Measurements from ENCODE around the gene KCNJ14. TPM values are rescaled to one million over a fixed set of nuclear protein-coding genes. Genes with fewer than 3 reads are reported as not detected.

Gene KCNJ14
- total RNA-seq, 2 experiments from 2014 or later = 1.7 to 2.0 TPM

- Mint-ChIP-seq H3K9me3 (no peaks in the 10 kb centered on the region), H3K4me1 (ENCODE audit: low read depth) (peaks cover 5% of the 10 kb centered on the region), H3K27me3 (no peaks in the 10 kb centered on the region), H3K36me3 (ENCODE audit: low read depth) (peaks cover 55% of the 10 kb centered on the region), H3K4me3 (no peak overlapping the region), H3K27ac (no peak overlapping the region)
- Histone ChIP-seq H3K27me3 (ENCODE audit: control insufficient read depth in 1 of 2, insufficient read depth in 2 of 2, low read length in 2 of 2) (no peaks in the 10 kb centered on the region), H3K36me3 (ENCODE audit: insufficient read depth, low read length) (peaks cover 73% of the 10 kb centered on the region), H3K4me3 (ENCODE audit: low read length) (no peak overlapping the region), H3K27ac (ENCODE audit: low read depth in 1 of 2, low read length in 2 of 2) (no peak overlapping the region), H3K9me3 (ENCODE audit: control insufficient read depth in 1 of 2, insufficient read depth in 1 of 2, low read length in 2 of 2) (no peaks in the 10 kb centered on the region), H3K4me1 (ENCODE audit: insufficient read depth, low read length) (no peaks in the 10 kb centered on the region)
- ChIA-PET POLR2A (no interaction called here), CTCF (no interaction called here)
- intact Hi-C loops (cut with DNase I, micrococcal nuclease) = no loop called here
- no peak for TF ChIP-seq CTCF (IDR thresholded peaks at IDR 0.05)
- no peak for DNase-seq
- ATAC-seq (ENCODE audit: poor library complexity) = no peak
These were observed 1.1 kb upstream of the KCNJ14 start for GRCh38 chr19:48454150-48454730.

- Histone ChIP-seq H3K9me3 (ENCODE audit: control insufficient read depth in 1 of 2, insufficient read depth in 1 of 2, low read length in 2 of 2) (no peaks in the 10 kb centered on the region), H3K36me3 (ENCODE audit: insufficient read depth, low read length) (peaks cover 55% of the 10 kb centered on the region), H3K4me1 (ENCODE audit: insufficient read depth, low read length) (no peaks in the 10 kb centered on the region), H3K4me3 (ENCODE audit: low read length) (no peak overlapping the region), H3K27ac (ENCODE audit: low read depth in 1 of 2, low read length in 2 of 2) (no peak overlapping the region), H3K27me3 (ENCODE audit: control insufficient read depth in 1 of 2, insufficient read depth in 2 of 2, low read length in 2 of 2) (no peaks in the 10 kb centered on the region)
- DNase-seq (no peak), ATAC-seq (ENCODE audit: poor library complexity) (no peak)
- no peak overlapping the region for H3K4me3 Mint-ChIP-seq
- no peak overlapping the region for H3K27ac Mint-ChIP-seq
- H3K27me3 Mint-ChIP-seq = no peaks in the 10 kb centered on the region
- ChIA-PET POLR2A (interaction anchor here (0.6 kb wide), 1 partner anchor 10 kb away, joined by 3 read pairs; no protein-coding TSS in a partner anchor), CTCF (no interaction called here)
- H3K4me1 Mint-ChIP-seq (ENCODE audit: low read depth) = peaks cover 5% of the 10 kb centered on the region
- peaks cover 45% of the 10 kb centered on the region for H3K36me3 Mint-ChIP-seq (ENCODE audit: low read depth)
- intact Hi-C loops (cut with DNase I, micrococcal nuclease) = no loop called here
- no peak for TF ChIP-seq CTCF (IDR thresholded peaks at IDR 0.05)
- no peaks in the 10 kb centered on the region for H3K9me3 Mint-ChIP-seq
These were observed 661 bp downstream of the KCNJ14 start for GRCh38 chr19:48455908-48456562.

- Mint-ChIP-seq H3K27ac (no peak overlapping the region), H3K27me3 (no peaks in the 10 kb centered on the region), H3K9me3 (no peaks in the 10 kb centered on the region), H3K36me3 (ENCODE audit: low read depth) (peaks cover 36% of the 10 kb centered on the region), H3K4me1 (ENCODE audit: low read depth) (peaks cover 5% of the 10 kb centered on the region), H3K4me3 (no peak overlapping the region)
- Histone ChIP-seq H3K4me3 (ENCODE audit: low read length) (no peak overlapping the region), H3K4me1 (ENCODE audit: insufficient read depth, low read length) (no peaks in the 10 kb centered on the region), H3K27me3 (ENCODE audit: control insufficient read depth in 1 of 2, insufficient read depth in 2 of 2, low read length in 2 of 2) (no peaks in the 10 kb centered on the region), H3K36me3 (ENCODE audit: insufficient read depth, low read length) (peaks cover 47% of the 10 kb centered on the region), H3K9me3 (ENCODE audit: control insufficient read depth in 1 of 2, insufficient read depth in 1 of 2, low read length in 2 of 2) (no peaks in the 10 kb centered on the region), H3K27ac (ENCODE audit: low read depth in 1 of 2, low read length in 2 of 2) (no peak overlapping the region)
- POLR2A ChIA-PET = no interaction called here
- intact Hi-C loops (cut with DNase I, micrococcal nuclease) = no loop called here
- CTCF ChIA-PET = no interaction called here
- no peak for ATAC-seq (ENCODE audit: poor library complexity)
- no peak for TF ChIP-seq CTCF (IDR thresholded peaks at IDR 0.05)
- DNase-seq = no peak
These were observed 1.5 kb downstream of the KCNJ14 start for GRCh38 chr19:48456864-48457263.
